Stomach (tissue), 9 donors: ENCODE results near the gene MCF2L2. TPM values are rescaled to one million over a fixed set of nuclear protein-coding genes. Genes with fewer than 3 reads are reported as not detected.
A peak's percentile ranks its signal among the peaks of the same experiment; 100 is the strongest.

Experiments
- DNase-seq, 2 donors: peaks; one replicate each; pipeline versions ENCODE4 v3.0.0 to v3.0.0-alpha.2; 2013 to 2019
- H3K27ac ChIP-seq, 5 donors: fragments of 200-600 bp in 4 of 5; sonication (generic) in 4 of 5; one replicate each; pipeline ENCODE4 v1.5.1; 2013 to 2019; ENCODE audit warnings: mild to moderate bottlenecking in 1 of 5, moderate library complexity in 1 of 5
- H3K27me3 ChIP-seq, 3 donors: fragments of 200-600 bp; sonication (generic); one replicate each; pipeline ENCODE4 v1.5.1; 2017 to 2019; ENCODE audit warnings: mixed run types in 1 of 3
- H3K36me3 ChIP-seq, 4 donors: fragments of 200-600 bp; sonication (generic); 1 replicate in 3 of 4; 2 replicates in 1 of 4; pipeline ENCODE4 v1.5.1; 2016 to 2019
- H3K4me1 ChIP-seq, 4 donors: fragments of 200-600 bp; sonication (generic); one replicate each; pipeline ENCODE4 v1.5.1; 2016 to 2019
- H3K4me3 ChIP-seq, 4 donors: fragments of 200-600 bp; sonication (generic) in 3 of 4; one replicate each; pipeline ENCODE4 v1.5.1; 2016 to 2019; ENCODE audit warnings: mild to moderate bottlenecking in 1 of 4
- H3K9me3 ChIP-seq, 4 donors: fragments of 200-600 bp; sonication (generic); one replicate each; pipeline ENCODE4 v1.5.1; 2016 to 2019
- CTCF ChIP-seq, 7 experiments: fragments of 450-650 bp in 4 of 7; fragments of 200-600 bp in 3 of 7; sonication (generic) in 3 of 7; IDR thresholded peaks; one replicate each; pipeline ENCODE4 v1.5.1; 2016 to 2019; ENCODE audit warnings: antibody characterized with exemption in 7 of 7, control low read depth in 2 of 7, mild to moderate bottlenecking in 1 of 7
- EP300 ChIP-seq: sonication (generic); formaldehyde crosslinking; IDR thresholded peaks from one replicate; pipeline ENCODE4 v1.6.1; 2017; ENCODE audit warnings: antibody characterized with exemption
- POLR2A ChIP-seq, 4 donors: fragments of 450-650 bp; IDR thresholded peaks; one replicate each; pipeline ENCODE4 v1.6.1; 2016; ENCODE audit warnings: antibody characterized with exemption in 4 of 4, control low read depth in 2 of 4, mild to moderate bottlenecking in 1 of 4, moderate library complexity in 1 of 4
- POLR2AphosphoS5 ChIP-seq, 3 donors: sonication (generic); formaldehyde crosslinking; IDR thresholded peaks; one replicate each; pipeline ENCODE4 v1.6.1; 2016; ENCODE audit warnings: antibody characterized with exemption in 3 of 3
- WGBS, 5 donors: extraction: QIAGEN DNeasy Blood & Tissue Kit in 3 of 5; methylation state at CpG; one replicate each; pipeline versions ENCODE4 v1.1.5 to v1.1.7; 2013 to 2018; 5-methylcytosine and 5-hydroxymethylcytosine counted together
- intact Hi-C: fragments of 100-400 bp; cut with DNase I; formaldehyde crosslinking; loops from one replicate; pipeline ENCODE4 v1.15.1; 2023; ENCODE audit warnings: low total_unique reads
- polyA plus RNA-seq, 3 donors: library from polyadenylated mRNA; stranded (reverse); fragments of 200-250 nt; gene quantifications; one replicate each; pipeline ENCODE4 v1.2.3, GENCODE V29; 2013
- total RNA-seq, 5 donors: library from RNA; depleted of rRNA; stranded (reverse); fragments of >200 nt; gene quantifications; one replicate each; pipeline versions ENCODE4 v1.1.0 to v1.2.3, GENCODE V29; 2014 to 2016
- donor health status: healthy with polysubstance abuse.
- donor health status: Bipolar disorder and iron deficiency.
- donor health status: healthy.

The MCF2L2 gene
- total and polyA plus RNA-seq, 8 donors = 0.05 to 2.0 (median 0.22) TPM; not detected in 2

GRCh38 chr3:183350164-183350563, 78.3 kb downstream of the MCF2L2 start:
- WGBS, 5 donors = 46 to 62% (median 54%) methylated on average over 3 of the region's 3 CpGs

GRCh38 chr3:183349421-183350157, 78.8 kb downstream of the MCF2L2 start:
- 25 to 45% (median 36%) methylated on average over 8 of the region's 8 CpGs for WGBS, 5 donors
- no peak overlapping the region for H3K4me3 ChIP-seq
- no peaks in the 10 kb centered on the region for H3K27me3 ChIP-seq
- peak overlapping the region in 1 of 5 donors; percentile 45 for H3K27ac ChIP-seq
- peaks cover 0 to 6% (median 0%) of the 10 kb centered on the region in 4 donors for H3K4me1 ChIP-seq
- intact Hi-C loops = no loop called here
- DNase-seq = peak in 1 of 2 donors; percentile 46
- TF ChIP-seq EP300 (no peak), POLR2AphosphoS5 (IDR thresholded peaks at IDR 0.05) (no peak), CTCF (IDR thresholded peaks at IDR 0.05) (no peak), POLR2A (IDR thresholded peaks at IDR 0.05) (no peak)
- H3K9me3 ChIP-seq = peaks cover 0 to 8% (median 0%) of the 10 kb centered on the region in 4 donors
- no peaks in the 10 kb centered on the region for H3K36me3 ChIP-seq

More at GRCh38 chr3:183350164-183350563, 78.3 kb downstream of the MCF2L2 start:
- H3K27ac ChIP-seq = peak overlapping the region in 1 of 5 donors; percentile 45
- H3K36me3 ChIP-seq = no peaks in the 10 kb centered on the region
- no peaks in the 10 kb centered on the region for H3K27me3 ChIP-seq
- H3K4me1 ChIP-seq = peaks cover 0 to 6% (median 0%) of the 10 kb centered on the region in 4 donors
- intact Hi-C loops = no loop called here
- TF ChIP-seq EP300 = no peak
- no peak overlapping the region for H3K4me3 ChIP-seq
- DNase-seq = peak in 1 of 2 donors; percentile 48
- peaks cover 0 to 8% (median 0%) of the 10 kb centered on the region in 4 donors for H3K9me3 ChIP-seq

- Histone ChIP-seq H3K36me3 (no peaks in the 10 kb centered on the region), H3K27ac (no peak overlapping the region), H3K4me1 (no peaks in the 10 kb centered on the region), H3K27me3 (no peaks in the 10 kb centered on the region), H3K4me3 (no peak overlapping the region), H3K9me3 (peaks cover 0 to 8% (median 0%) of the 10 kb centered on the region in 4 donors)
- no peak for DNase-seq
- 42 to 69% (median 52%) methylated on average over 1 of the region's 1 CpG for WGBS, 5 donors
- TF ChIP-seq POLR2AphosphoS5 (IDR thresholded peaks at IDR 0.05) = no peak
- TF ChIP-seq EP300 = no peak
- TF ChIP-seq POLR2A (IDR thresholded peaks at IDR 0.05) = no peak
- TF ChIP-seq CTCF (IDR thresholded peaks at IDR 0.05) = no peak
- intact Hi-C loops = no loop called here
Observed at GRCh38 chr3:183342824-183343223, 85.6 kb downstream of the MCF2L2 start.

GRCh38 chr3:183341545-183342288, 86.7 kb downstream of the MCF2L2 start:
- no peaks in the 10 kb centered on the region for H3K4me1 ChIP-seq
- TF ChIP-seq POLR2A (IDR thresholded peaks at IDR 0.05) = no peak
- TF ChIP-seq EP300 = no peak
- no peak for TF ChIP-seq POLR2AphosphoS5 (IDR thresholded peaks at IDR 0.05)
- TF ChIP-seq CTCF (IDR thresholded peaks at IDR 0.05) = no peak
- intact Hi-C loops = no loop called here
- H3K27me3 ChIP-seq = no peaks in the 10 kb centered on the region
- peaks cover 0 to 2% (median 0%) of the 10 kb centered on the region in 4 donors for H3K9me3 ChIP-seq
- H3K4me3 ChIP-seq = no peak overlapping the region
- 63 to 74% (median 65%) methylated on average over 14 of the region's 14 CpGs for WGBS, 5 donors
- no peaks in the 10 kb centered on the region for H3K36me3 ChIP-seq
- H3K27ac ChIP-seq = no peak overlapping the region
- DNase-seq = peak in 1 of 2 donors; percentile 17
